Measurements from ENCODE around the gene GSC2. TPM values are rescaled to one million over a fixed set of nuclear protein-coding genes. Genes with fewer than 3 reads are reported as not detected.

The GSC2 gene
- total and polyA plus RNA-seq, 9 of the 15 experiments (the other 6 are each of a cell fraction or from before 2014, with no cell fraction given): not detected

GRCh38 chr22:19120829-19121630 is 29.1 kb downstream of the GSC2 start (continued):
- TF ChIP-seq POLR2H (tag; IDR thresholded peaks at IDR 0.05; ENCODE audit: low read depth) (no peak), PML (IDR thresholded peaks at IDR 0.05; ENCODE audit: low read length) (peak; percentile 49), ZNF766 (CRISPR knock-in tag; conservative IDR thresholded peaks at IDR 0.05) (peak; percentile 47; the same call in 1 of the 2 replicates), ZNF830 (CRISPR knock-in tag; IDR thresholded peaks at IDR 0.05) (peak; percentile 24; the same call in 1 of the 2 replicates), ATF7 (IDR thresholded peaks at IDR 0.05) (peak; percentile 9; the same call in 1 of the 2 replicates), ZHX1 (conservative IDR thresholded peaks at IDR 0.05; ENCODE audit: low read length) (0 out of 2 replicates have a peak, but pooled peaks have one; percentile 23), NR2C1 (IDR thresholded peaks at IDR 0.05) (no peak), NR2C1 (tag; IDR thresholded peaks at IDR 0.05) (no peak), RAD21 (CRISPR knock-in tag; conservative IDR thresholded peaks at IDR 0.05 in 1 of 2, IDR thresholded peaks at IDR 0.05 in 1 of 2) (no peak; a peak in 1 of 4 replicates), ZBTB8A (IDR thresholded peaks at IDR 0.05; ENCODE audit: partially characterized antibody) (no peak), NFXL1 (CRISPR knock-in tag; IDR thresholded peaks at IDR 0.05) (no peak), BHLHE40 (IDR thresholded peaks at IDR 0.05; ENCODE audit: low read length) (0 out of 2 replicates have a peak, but pooled peaks have one; percentile 6), ZNF445 (CRISPR knock-in tag; IDR thresholded peaks at IDR 0.05; ENCODE audit: low read depth) (no peak; the same call in 1 of the 2 replicates), CTCFL (IDR thresholded peaks at IDR 0.05; ENCODE audit: borderline replicate concordance, insufficient read depth, low read depth, low read length, poor library complexity, severe bottlenecking) (no peak), HMBOX1 (IDR thresholded peaks at IDR 0.05) (peak; percentile 27; the same call in 1 of the 2 replicates)

Data from K562 (cell line).